ENCODE measurements around the gene SCLY. TPM values are rescaled to one million over a fixed set of nuclear protein-coding genes. Genes with fewer than 3 reads are reported as not detected.

SCLY gene
- total RNA-seq: 10 to 100 TPM; 13.6 to 23.3 (median 17.6) TPM

GRCh38 chr2:238060542-238061314 is at the start of gene SCLY:
TSS of gene SCLY (plus strand) at chr2:238061001. CDS start at chr2:238061055, 54 bp downstream.
- TF ChIP-seq CTCF (IDR thresholded peaks at IDR 0.05): peak in 2 of 5 experiments; percentile 43 to 48
- peak; percentile 28 to 74 for TF ChIP-seq POLR2A (IDR thresholded peaks at IDR 0.05)
- peak; percentile 92 to 94 for TF ChIP-seq EP300 (IDR thresholded peaks at IDR 0.05)
- DNase-seq (ENCODE audit: low spot score in 2 of 2): peak; percentile 92 to 93
- WGBS, 2 donors: 1 to 2% methylated on average over 11 to 27 of the region's 98 CpGs
- Histone ChIP-seq H3K27me3 (no peaks in the 10 kb centered on the region), H3K27ac (peak within 1 kb of the TSS; percentile 51 to 91 (median 90)), H3K4me1 (peaks cover 0 to 17% (median 10%) of the 10 kb centered on the region in 4 donors), H3K4me3 (peak within 1 kb of the TSS; percentile 52 to 93 (median 85)), H3K9me3 (no peaks in the 10 kb centered on the region), H3K36me3 (peaks cover 0 to 18% (median 0%) of the 10 kb centered on the region in 3 donors)

- 93 to 95% methylated on average over 7 of the region's 7 CpGs for WGBS, 2 donors
- H3K4me1 ChIP-seq: no peaks in the 10 kb centered on the region
- TF ChIP-seq POLR2A (IDR thresholded peaks at IDR 0.05): no peak
- TF ChIP-seq EP300 (IDR thresholded peaks at IDR 0.05): no peak
- TF ChIP-seq CTCF (IDR thresholded peaks at IDR 0.05): no peak
- H3K4me3 ChIP-seq: no peak overlapping the region
- no peaks in the 10 kb centered on the region for H3K27me3 ChIP-seq
- H3K9me3 ChIP-seq: no peaks in the 10 kb centered on the region
- peaks cover 0 to 26% (median 0%) of the 10 kb centered on the region in 3 donors for H3K36me3 ChIP-seq
- H3K27ac ChIP-seq: no peak overlapping the region
- DNase-seq (ENCODE audit: low spot score in 2 of 2): no peak
Observed at GRCh38 chr2:238013806-238014205, 47.0 kb upstream of the SCLY start.

GRCh38 chr2:238015705-238016104 is 45.1 kb upstream of the SCLY start:
- no peak for DNase-seq (ENCODE audit: low spot score in 2 of 2)
- 83 to 89% methylated on average over 4 of the region's 4 CpGs for WGBS, 2 donors
- Histone ChIP-seq H3K9me3 (no peaks in the 10 kb centered on the region), H3K4me1 (no peaks in the 10 kb centered on the region), H3K27me3 (no peaks in the 10 kb centered on the region), H3K36me3 (peaks cover 0 to 33% (median 0%) of the 10 kb centered on the region in 3 donors), H3K4me3 (no peak overlapping the region), H3K27ac (no peak overlapping the region)
- TF ChIP-seq CTCF (IDR thresholded peaks at IDR 0.05) (no peak), POLR2A (IDR thresholded peaks at IDR 0.05) (no peak), EP300 (IDR thresholded peaks at IDR 0.05) (no peak)

- no peak overlapping the region for H3K4me3 ChIP-seq
- peaks cover 0 to 35% (median 0%) of the 10 kb centered on the region in 3 donors for H3K36me3 ChIP-seq
- 80 to 89% methylated on average over 8 of the region's 8 CpGs for WGBS, 2 donors
- TF ChIP-seq EP300 (IDR thresholded peaks at IDR 0.05) (no peak), CTCF (IDR thresholded peaks at IDR 0.05) (no peak), POLR2A (IDR thresholded peaks at IDR 0.05) (no peak)
- no peaks in the 10 kb centered on the region for H3K9me3 ChIP-seq
- no peaks in the 10 kb centered on the region for H3K4me1 ChIP-seq
- H3K27ac ChIP-seq: no peak overlapping the region
- DNase-seq (ENCODE audit: low spot score in 2 of 2): no peak
- no peaks in the 10 kb centered on the region for H3K27me3 ChIP-seq
Observed at GRCh38 chr2:238016526-238016925, 44.3 kb upstream of the SCLY start.

GRCh38 chr2:238019962-238020361 is 40.8 kb upstream of the SCLY start:
- no peak overlapping the region for H3K27ac ChIP-seq
- no peaks in the 10 kb centered on the region for H3K9me3 ChIP-seq
- no peaks in the 10 kb centered on the region for H3K4me1 ChIP-seq
- no peak for DNase-seq (ENCODE audit: low spot score in 2 of 2)
- H3K36me3 ChIP-seq: peaks cover 0 to 28% (median 0%) of the 10 kb centered on the region in 3 donors
- no peaks in the 10 kb centered on the region for H3K27me3 ChIP-seq
- 94% methylated on average over 2 of the region's 2 CpGs for WGBS, 2 donors
- no peak overlapping the region for H3K4me3 ChIP-seq
- TF ChIP-seq POLR2A (IDR thresholded peaks at IDR 0.05) (no peak), EP300 (IDR thresholded peaks at IDR 0.05) (no peak), CTCF (IDR thresholded peaks at IDR 0.05) (no peak)
